ENCODE data around the gene DDI2.

Gene DDI2

GRCh38 chr1:15609631-15610030 lies 7.6 kb upstream of the DDI2 start:
- DNase-seq (ENCODE audit: insufficient read length, low spot score) (no peak), FAIRE-seq (no peak)
- no peak for TF ChIP-seq CTCF (IDR thresholded peaks at IDR 0.05; ENCODE audit: insufficient read depth, missing control alignments)

GRCh38 chr1:15610167-15610566 lies 7.1 kb upstream of the DDI2 start:
- DNase-seq (ENCODE audit: insufficient read length, low spot score) (no peak), FAIRE-seq (no peak)
- TF ChIP-seq CTCF (IDR thresholded peaks at IDR 0.05; ENCODE audit: insufficient read depth, missing control alignments) = no peak

- no peak for TF ChIP-seq CTCF (IDR thresholded peaks at IDR 0.05; ENCODE audit: insufficient read depth, missing control alignments)
- DNase-seq (ENCODE audit: insufficient read length, low spot score) (no peak), FAIRE-seq (no peak)
Measured at GRCh38 chr1:15616373-15617172, 685 bp upstream of the DDI2 start.

GRCh38 chr1:15618077-15618654 lies 908 bp downstream of the DDI2 start:
- FAIRE-seq = no peak
- TF ChIP-seq CTCF (IDR thresholded peaks at IDR 0.05; ENCODE audit: insufficient read depth, missing control alignments) = no peak
- DNase-seq (ENCODE audit: insufficient read length, low spot score) = no peak

- FAIRE-seq (no peak), DNase-seq (ENCODE audit: insufficient read length, low spot score) (no peak)
- TF ChIP-seq CTCF (IDR thresholded peaks at IDR 0.05; ENCODE audit: insufficient read depth, missing control alignments) = no peak
Measured at GRCh38 chr1:15618655-15619525, 1.6 kb downstream of the DDI2 start.

- no peak for TF ChIP-seq CTCF (IDR thresholded peaks at IDR 0.05; ENCODE audit: insufficient read depth, missing control alignments)
- DNase-seq (ENCODE audit: insufficient read length, low spot score) = no peak
- no peak for FAIRE-seq
Measured at GRCh38 chr1:15620155-15620545, 2.9 kb downstream of the DDI2 start.

Measured in D721Med (cell line).